ENCODE results near the gene MYL7.

DNA sequence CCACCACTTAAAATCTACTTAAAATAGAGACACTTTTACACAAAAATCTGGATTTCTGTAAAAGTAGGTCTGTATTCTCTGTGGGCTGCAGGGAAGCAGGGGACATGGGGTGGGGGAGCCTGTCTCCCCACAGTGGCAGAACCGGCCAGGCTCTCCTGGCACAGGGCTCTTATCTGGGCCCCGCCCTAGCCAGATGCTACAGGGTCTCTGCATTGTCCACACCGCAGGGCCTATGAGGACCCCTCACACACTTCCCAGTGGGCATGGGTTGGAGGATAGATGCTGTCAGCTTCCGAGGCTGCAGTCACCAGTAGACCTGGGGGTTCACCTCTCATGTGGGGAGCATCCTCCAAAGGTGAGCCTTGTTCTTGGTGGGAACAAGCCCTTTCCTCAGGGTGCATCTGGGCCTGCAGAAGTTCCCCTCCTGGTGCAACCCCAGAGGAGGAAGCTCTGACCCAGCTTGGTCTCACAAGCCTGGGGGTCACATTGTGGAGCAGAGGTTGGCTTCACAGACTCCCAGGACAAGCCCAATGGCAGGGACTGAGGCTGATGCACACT lies 15.4 kb upstream of the MYL7 start:
- no peak for TF ChIP-seq EZH2 (IDR thresholded peaks at IDR 0.05; ENCODE audit: borderline replicate concordance, low read depth, low read length, severe bottlenecking)
- TF ChIP-seq, protein P1, sequence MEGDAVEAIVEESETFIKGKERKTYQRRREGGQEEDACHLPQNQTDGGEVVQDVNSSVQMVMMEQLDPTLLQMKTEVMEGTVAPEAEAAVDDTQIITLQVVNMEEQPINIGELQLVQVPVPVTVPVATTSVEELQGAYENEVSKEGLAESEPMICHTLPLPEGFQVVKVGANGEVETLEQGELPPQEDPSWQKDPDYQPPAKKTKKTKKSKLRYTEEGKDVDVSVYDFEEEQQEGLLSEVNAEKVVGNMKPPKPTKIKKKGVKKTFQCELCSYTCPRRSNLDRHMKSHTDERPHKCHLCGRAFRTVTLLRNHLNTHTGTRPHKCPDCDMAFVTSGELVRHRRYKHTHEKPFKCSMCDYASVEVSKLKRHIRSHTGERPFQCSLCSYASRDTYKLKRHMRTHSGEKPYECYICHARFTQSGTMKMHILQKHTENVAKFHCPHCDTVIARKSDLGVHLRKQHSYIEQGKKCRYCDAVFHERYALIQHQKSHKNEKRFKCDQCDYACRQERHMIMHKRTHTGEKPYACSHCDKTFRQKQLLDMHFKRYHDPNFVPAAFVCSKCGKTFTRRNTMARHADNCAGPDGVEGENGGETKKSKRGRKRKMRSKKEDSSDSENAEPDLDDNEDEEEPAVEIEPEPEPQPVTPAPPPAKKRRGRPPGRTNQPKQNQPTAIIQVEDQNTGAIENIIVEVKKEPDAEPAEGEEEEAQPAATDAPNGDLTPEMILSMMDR (IDR thresholded peaks at IDR 0.05; ENCODE audit: borderline replicate concordance, extremely low read depth, low read length, poor library complexity, severe bottlenecking): no peak
